ENCODE measurements around the gene UQCRHL.

The UQCRHL gene

GRCh38 chr1:15760520-15761211, 46.8 kb downstream of the UQCRHL start:
- Mint-ChIP-seq H3K9me3 (no peaks in the 10 kb centered on the region), H3K27ac (no peak overlapping the region), H3K4me3 (no peak overlapping the region), H3K4me1 (peaks cover 13% of the 10 kb centered on the region), H3K36me3 (no peaks in the 10 kb centered on the region)
- no peak for ATAC-seq
- no peak for DNase-seq (ENCODE audit: low spot score in 2 of 2)

GRCh38 chr1:15758953-15759661, 48.3 kb downstream of the UQCRHL start:
- H3K4me3 Mint-ChIP-seq, result no peak overlapping the region
- H3K9me3 Mint-ChIP-seq, result no peaks in the 10 kb centered on the region

GRCh38 chr1:15758343-15758931, 49.0 kb downstream of the UQCRHL start, which contains the start of gene FBLIM1:
Gene FBLIM1 (plus strand): TSS chr1:15758795. CDS start chr1:15764984, 6,189 bp downstream.
- ATAC-seq (no peak), DNase-seq (ENCODE audit: low spot score in 2 of 2) (no peak)
- Mint-ChIP-seq H3K27ac (no peak within 1 kb of the TSS), H3K4me3 (peak within 1 kb of the TSS; percentile 47), H3K4me1 (peaks cover 13% of the 10 kb centered on the region), H3K36me3 (no peaks in the 10 kb centered on the region), H3K9me3 (no peaks in the 10 kb centered on the region)

More at GRCh38 chr1:15758953-15759661, 48.3 kb downstream of the UQCRHL start:
- DNase-seq (ENCODE audit: low spot score in 2 of 2) (no peak), ATAC-seq (no peak)
- Mint-ChIP-seq H3K36me3 (no peaks in the 10 kb centered on the region), H3K4me1 (peaks cover 13% of the 10 kb centered on the region), H3K27ac (no peak overlapping the region)

GRCh38 chr1:15757575-15758342, 49.7 kb downstream of the UQCRHL start:
- H3K9me3 Mint-ChIP-seq, result no peaks in the 10 kb centered on the region
- ATAC-seq, result no peak
- DNase-seq (ENCODE audit: low spot score in 2 of 2), result no peak
- H3K36me3 Mint-ChIP-seq, result no peaks in the 10 kb centered on the region
- peak overlapping the region; percentile 47 for H3K4me3 Mint-ChIP-seq
- H3K27ac Mint-ChIP-seq, result no peak overlapping the region
- peaks cover 13% of the 10 kb centered on the region for H3K4me1 Mint-ChIP-seq
